DND-41 (cell line): ENCODE data around the gene RYR2.

ENCODE experiments used
- ATAC-seq: fragments of 200-7000 bp; cut with Tn5 transposase; 3 replicates; pipeline ENCODE4 v1.9.1; 2021; ENCODE audit warnings: low read depth; ENCODE audit not compliant: insufficient read depth
- DNase-seq: peaks from one replicate; pipeline ENCODE4 v3.0.0-alpha.2; 2020
- H2AFZ ChIP-seq: 2 replicates; pipeline ENCODE4 v1.6.0; 2012; ENCODE audit warnings: low read depth, low read length
- H3K27ac ChIP-seq: 2 replicates; pipeline ENCODE4 v1.5.1; 2012; ENCODE audit warnings: low read length, inconsistent platforms
- H3K27me3 ChIP-seq: fragments of 200-600 bp; sonication (generic); 2 replicates; pipeline ENCODE4 v1.6.0; 2012; ENCODE audit warnings: low read length, mild to moderate bottlenecking, inconsistent platforms; ENCODE audit not compliant: insufficient read depth, poor library complexity
- H3K36me3 ChIP-seq: 2 replicates; pipeline ENCODE4 v1.5.1; 2012; ENCODE audit warnings: low read length, inconsistent platforms; ENCODE audit not compliant: insufficient read depth
- H3K4me1 ChIP-seq: 2 replicates; pipeline ENCODE4 v1.5.1; 2012; ENCODE audit warnings: mild to moderate bottlenecking, low read length; ENCODE audit not compliant: insufficient read depth
- H3K4me2 ChIP-seq: 2 replicates; pipeline ENCODE4 v1.6.0; 2012; ENCODE audit warnings: mild to moderate bottlenecking, moderate library complexity, low read length, inconsistent platforms; ENCODE audit not compliant: insufficient read depth
- H3K4me3 ChIP-seq, 2 experiments: fragments of 200-600 bp in 1 of 2; shearing (Covaris generic) in 1 of 2; 2 replicates each; pipeline ENCODE4 v1.5.1; 2012 to 2016; ENCODE audit warnings: inconsistent platforms in 2 of 2, low read length in 2 of 2, mild to moderate bottlenecking in 2 of 2, low read depth in 1 of 2, moderate library complexity in 1 of 2
- H3K79me2 ChIP-seq: 2 replicates; pipeline ENCODE4 v1.6.0; 2012; ENCODE audit warnings: low read length, inconsistent platforms; ENCODE audit not compliant: insufficient read depth
- H3K9ac ChIP-seq: 2 replicates; pipeline ENCODE4 v1.6.0; 2012; ENCODE audit warnings: low read depth, mild to moderate bottlenecking, inconsistent platforms, low read length, moderate library complexity
- H3K9me3 ChIP-seq: 2 replicates; pipeline ENCODE4 v1.5.1; 2012; ENCODE audit warnings: low read length, moderate library complexity, mild to moderate bottlenecking, inconsistent platforms; ENCODE audit not compliant: insufficient read depth, severe bottlenecking
- H4K20me1 ChIP-seq: 2 replicates; pipeline ENCODE4 v1.6.0; 2012; ENCODE audit warnings: low read length; ENCODE audit not compliant: insufficient read depth
- EZH2 ChIP-seq: IDR thresholded peaks from 3 replicates; pipeline ENCODE4 v1.6.1; 2012; ENCODE audit warnings: borderline replicate concordance, low read depth, mild to moderate bottlenecking, moderate library complexity, low read length, inconsistent platforms; ENCODE audit not compliant: severe bottlenecking
- TF ChIP-seq, protein P1 (sequence below): IDR thresholded peaks from 2 replicates; pipeline ENCODE4 v1.5.1; 2012; ENCODE audit warnings: borderline replicate concordance, low read length, moderate library complexity, mild to moderate bottlenecking; ENCODE audit not compliant: poor library complexity, severe bottlenecking; ENCODE audit errors: extremely low read depth

RYR2 gene

DNA sequence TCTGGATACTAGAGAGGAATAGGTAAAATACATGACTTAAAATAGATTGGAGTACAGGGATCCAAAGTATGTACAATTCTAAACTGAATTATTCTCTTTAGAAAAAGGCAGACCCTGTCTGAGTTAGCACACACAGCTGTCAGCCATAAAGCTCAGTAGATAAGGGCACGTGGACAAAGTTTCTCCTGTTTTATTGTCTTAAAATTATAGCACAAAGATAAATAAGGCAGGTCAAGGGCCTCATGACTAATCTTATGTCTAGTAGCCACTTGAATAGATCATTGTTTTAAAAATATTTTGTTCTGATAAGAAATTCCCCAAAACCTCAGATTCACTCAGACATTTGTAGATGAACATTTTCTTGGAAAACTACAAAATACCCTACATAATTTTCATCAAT, 643.6 kb downstream of the RYR2 start:
- DNase-seq (no peak), ATAC-seq (no peak)
- no peak for TF ChIP-seq EZH2
- TF ChIP-seq, protein P1, sequence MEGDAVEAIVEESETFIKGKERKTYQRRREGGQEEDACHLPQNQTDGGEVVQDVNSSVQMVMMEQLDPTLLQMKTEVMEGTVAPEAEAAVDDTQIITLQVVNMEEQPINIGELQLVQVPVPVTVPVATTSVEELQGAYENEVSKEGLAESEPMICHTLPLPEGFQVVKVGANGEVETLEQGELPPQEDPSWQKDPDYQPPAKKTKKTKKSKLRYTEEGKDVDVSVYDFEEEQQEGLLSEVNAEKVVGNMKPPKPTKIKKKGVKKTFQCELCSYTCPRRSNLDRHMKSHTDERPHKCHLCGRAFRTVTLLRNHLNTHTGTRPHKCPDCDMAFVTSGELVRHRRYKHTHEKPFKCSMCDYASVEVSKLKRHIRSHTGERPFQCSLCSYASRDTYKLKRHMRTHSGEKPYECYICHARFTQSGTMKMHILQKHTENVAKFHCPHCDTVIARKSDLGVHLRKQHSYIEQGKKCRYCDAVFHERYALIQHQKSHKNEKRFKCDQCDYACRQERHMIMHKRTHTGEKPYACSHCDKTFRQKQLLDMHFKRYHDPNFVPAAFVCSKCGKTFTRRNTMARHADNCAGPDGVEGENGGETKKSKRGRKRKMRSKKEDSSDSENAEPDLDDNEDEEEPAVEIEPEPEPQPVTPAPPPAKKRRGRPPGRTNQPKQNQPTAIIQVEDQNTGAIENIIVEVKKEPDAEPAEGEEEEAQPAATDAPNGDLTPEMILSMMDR: no peak

DNA sequence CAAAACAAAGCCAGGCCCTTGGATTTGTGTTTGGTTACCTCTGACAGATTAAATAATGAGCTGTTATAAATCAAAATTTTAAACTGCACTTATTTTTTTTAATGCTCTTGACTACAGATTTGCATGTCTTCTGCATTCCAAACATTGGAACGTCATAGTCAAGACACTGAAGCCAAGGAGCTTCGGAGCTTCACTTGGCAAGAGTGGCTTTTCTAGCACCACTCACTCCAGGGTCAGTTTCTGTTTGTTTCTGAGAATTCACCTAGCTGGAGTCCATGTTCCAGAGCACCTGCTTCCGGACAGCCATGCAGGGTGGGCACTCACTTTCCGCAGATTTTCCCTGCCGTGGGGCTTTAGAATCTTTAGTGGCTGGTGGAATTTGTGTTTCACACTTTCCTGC, 645.8 kb downstream of the RYR2 start:
- H3K4me1 ChIP-seq: no peaks in the 10 kb centered on the region
- H3K79me2 ChIP-seq: no peaks in the 10 kb centered on the region
- no peaks in the 10 kb centered on the region for H3K27me3 ChIP-seq
- TF ChIP-seq EZH2: no peak
- TF ChIP-seq, protein P1: no peak
- no peak for DNase-seq
- no peak overlapping the region for H3K9ac ChIP-seq
- H2AFZ ChIP-seq: no peak overlapping the region
- H3K4me2 ChIP-seq: no peak overlapping the region
- no peaks in the 10 kb centered on the region for H3K36me3 ChIP-seq
- ATAC-seq: no peak
- H3K4me3 ChIP-seq: no peak overlapping the region
- no peak overlapping the region for H3K27ac ChIP-seq
- H4K20me1 ChIP-seq: no peaks in the 10 kb centered on the region
- H3K9me3 ChIP-seq: no peaks in the 10 kb centered on the region

More for the DNA sequence above, 643.6 kb downstream of the RYR2 start:
- no peak overlapping the region for H3K27ac ChIP-seq
- no peak overlapping the region for H2AFZ ChIP-seq
- H4K20me1 ChIP-seq: no peaks in the 10 kb centered on the region
- H3K4me3 ChIP-seq: no peak overlapping the region
- no peaks in the 10 kb centered on the region for H3K79me2 ChIP-seq
- no peaks in the 10 kb centered on the region for H3K9me3 ChIP-seq
- H3K36me3 ChIP-seq: no peaks in the 10 kb centered on the region
- no peaks in the 10 kb centered on the region for H3K4me1 ChIP-seq
- no peak overlapping the region for H3K9ac ChIP-seq
- H3K4me2 ChIP-seq: no peak overlapping the region
- no peaks in the 10 kb centered on the region for H3K27me3 ChIP-seq

DNA sequence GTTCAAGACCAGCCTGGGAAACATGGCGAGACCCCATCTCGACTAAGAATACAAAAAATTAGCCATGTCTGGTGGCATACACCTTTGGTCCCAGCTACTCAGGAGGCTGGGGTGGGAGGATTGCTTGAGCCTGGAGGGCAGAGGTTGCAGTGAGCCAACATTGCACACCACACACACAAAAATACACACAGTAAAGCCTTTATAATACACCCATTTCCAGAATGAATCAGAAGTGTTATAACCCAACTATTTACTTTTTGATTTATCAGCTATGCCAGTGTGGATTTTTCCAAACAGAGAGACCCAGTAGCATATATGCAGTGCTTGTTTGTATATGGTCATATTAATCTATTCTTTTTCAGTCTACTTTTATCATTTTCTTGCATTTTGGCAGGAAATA, 648.7 kb downstream of the RYR2 start:
- ATAC-seq: no peak
- no peaks in the 10 kb centered on the region for H3K36me3 ChIP-seq
- H3K27me3 ChIP-seq: no peaks in the 10 kb centered on the region
- no peaks in the 10 kb centered on the region for H3K79me2 ChIP-seq
- no peak overlapping the region for H3K4me3 ChIP-seq
- H3K4me2 ChIP-seq: no peak overlapping the region
- TF ChIP-seq, protein P1: no peak
- TF ChIP-seq EZH2: no peak
- DNase-seq: no peak
- no peak overlapping the region for H2AFZ ChIP-seq
- no peaks in the 10 kb centered on the region for H3K4me1 ChIP-seq
- no peaks in the 10 kb centered on the region for H3K9me3 ChIP-seq
- H3K9ac ChIP-seq: no peak overlapping the region
- H4K20me1 ChIP-seq: no peaks in the 10 kb centered on the region
- no peak overlapping the region for H3K27ac ChIP-seq

DNA sequence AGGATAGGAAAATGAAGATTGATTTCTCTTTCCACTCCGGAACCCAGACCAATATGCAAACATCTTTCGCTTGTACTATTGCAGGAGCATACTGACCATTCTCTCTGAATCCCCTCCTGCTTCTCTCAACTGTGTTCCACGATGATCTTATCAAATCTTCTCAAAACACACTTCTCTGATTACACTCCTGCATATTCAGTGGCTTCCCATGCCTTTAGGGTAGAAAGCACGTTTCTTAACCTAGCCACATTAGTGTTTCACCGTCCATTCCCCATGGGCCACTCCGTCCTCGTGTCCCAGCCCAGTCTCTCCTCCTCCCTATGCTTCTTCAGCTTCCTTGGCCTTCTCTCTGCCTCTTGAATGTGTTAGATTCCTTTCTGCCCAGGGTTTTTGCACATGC, 650.3 kb downstream of the RYR2 start:
- H3K36me3 ChIP-seq: no peaks in the 10 kb centered on the region
- TF ChIP-seq, protein P1: no peak
- TF ChIP-seq EZH2: no peak
- H3K27me3 ChIP-seq: no peaks in the 10 kb centered on the region
- no peaks in the 10 kb centered on the region for H3K4me1 ChIP-seq
- no peak overlapping the region for H3K4me2 ChIP-seq
- ATAC-seq (no peak), DNase-seq (no peak)
- no peaks in the 10 kb centered on the region for H4K20me1 ChIP-seq
- H3K27ac ChIP-seq: no peak overlapping the region
- no peaks in the 10 kb centered on the region for H3K9me3 ChIP-seq
- H3K79me2 ChIP-seq: no peaks in the 10 kb centered on the region
- H3K9ac ChIP-seq: no peak overlapping the region
- H2AFZ ChIP-seq: no peak overlapping the region
- H3K4me3 ChIP-seq: no peak overlapping the region
